OCI-LY7 (cell line): ENCODE measurements around the gene SLC6A17. TPM values are rescaled to one million over a fixed set of nuclear protein-coding genes. Genes with fewer than 3 reads are reported as not detected.

ENCODE experiments used
- BruUV-seq: library from RNA; stranded (reverse); fragments of 400-500 nt; replicated peaks from 2 replicates; lab custom pipeline; 2021; lab: Mats Ljungman, UMichigan
- CTCF ChIA-PET: fragments of 300-600 bp; sonication (Branson Sonifier 250); formaldehyde crosslinking; loops from one replicate; lab custom pipeline; 2022; ENCODE audit warnings: antibody characterized with exemption; ENCODE audit not compliant: unreplicated experiment; lab: Charles Lee
- POLR2A ChIA-PET: fragments of 300-600 bp; sonication (Branson Sonifier 250); formaldehyde crosslinking; loops from one replicate; lab custom pipeline; 2022; ENCODE audit warnings: antibody characterized with exemption; lab: Charles Lee
- DNase-seq: peaks from one replicate; pipeline ENCODE4 v3.0.0-alpha.2; 2015; ENCODE audit warnings: low spot score
- H2AFZ ChIP-seq: fragments of 200-600 bp; sonication (generic), shearing (Covaris generic); 2 replicates; pipeline ENCODE4 v1.6.1; 2014; ENCODE audit warnings: mild to moderate bottlenecking, antibody characterized with exemption, low read length, moderate library complexity
- H3K27ac ChIP-seq: fragments of 200-600 bp; sonication (generic); 2 replicates; pipeline ENCODE4 v1.5.1; 2014; ENCODE audit warnings: mixed run types, low read depth, mild to moderate bottlenecking, moderate library complexity, low read length, inconsistent platforms; ENCODE audit not compliant: poor library complexity, severe bottlenecking
- H3K36me3 ChIP-seq: fragments of 200-600 bp; sonication (generic); 2 replicates; pipeline ENCODE4 v1.6.1; 2014; ENCODE audit warnings: mild to moderate bottlenecking, antibody characterized with exemption, low read length, moderate library complexity, mixed read lengths; ENCODE audit not compliant: insufficient read depth
- H3K4me1 ChIP-seq: fragments of 200-600 bp; sonication (generic); 2 replicates; pipeline ENCODE4 v1.5.1; 2014; ENCODE audit warnings: mild to moderate bottlenecking, low read length; ENCODE audit not compliant: insufficient read depth, poor library complexity, severe bottlenecking
- H3K4me2 ChIP-seq: fragments of 200-600 bp; sonication (generic); 2 replicates; pipeline ENCODE4 v1.6.1; 2014; ENCODE audit warnings: mild to moderate bottlenecking, low read length
- H3K4me3 ChIP-seq: fragments of 200-600 bp; sonication (generic); 2 replicates; pipeline ENCODE4 v1.5.1; 2014; ENCODE audit warnings: mild to moderate bottlenecking, low read depth, low read length; ENCODE audit not compliant: poor library complexity, severe bottlenecking
- H3K79me2 ChIP-seq: fragments of 200-600 bp; sonication (generic); 2 replicates; pipeline ENCODE4 v1.6.1; 2016; ENCODE audit warnings: low read depth, mild to moderate bottlenecking, low read length, moderate library complexity, mixed read lengths; ENCODE audit not compliant: insufficient read depth
- H3K9me2 ChIP-seq: fragments of 200-600 bp; sonication (generic); 2 replicates; pipeline ENCODE4 v1.6.1; 2016; ENCODE audit warnings: mild to moderate bottlenecking, low read length, mixed read lengths; ENCODE audit not compliant: insufficient read depth
- H3K9me3 ChIP-seq: fragments of 200-600 bp; sonication (generic); 2 replicates; pipeline ENCODE4 v1.6.1; 2014; ENCODE audit warnings: mild to moderate bottlenecking, mixed run types, low read length, mixed read lengths
- H4K20me1 ChIP-seq: fragments of 200-600 bp; sonication (generic); 2 replicates; pipeline ENCODE4 v1.6.1; 2014; ENCODE audit warnings: mild to moderate bottlenecking, antibody characterized with exemption, low read length, moderate library complexity, mixed read lengths; ENCODE audit not compliant: insufficient read depth
- EZH2phosphoT487 ChIP-seq: fragments of 200-600 bp; sonication (generic); IDR thresholded peaks from 2 replicates; pipeline ENCODE4 v1.6.1; 2018; ENCODE audit warnings: low read depth, borderline replicate concordance, mild to moderate bottlenecking, mixed run types, antibody characterized with exemption, low read length, moderate library complexity, mixed read lengths
- intact Hi-C: fragments of 100-400 bp; cut with micrococcal nuclease; formaldehyde crosslinking; loops from one replicate; pipeline ENCODE4 v1.10.0; 2022; ENCODE audit not compliant: unreplicated experiment
- total RNA-seq, 2 experiments: library from RNA; depleted of rRNA in 1 of 2; stranded (reverse); fragments of >200 nt in 1 of 2; shearing (Covaris generic) in 1 of 2; gene quantifications; 2 replicates each; pipeline ENCODE4 v1.2.3, GENCODE V29; 2014 to 2022
- TF ChIP-seq, protein P1 (sequence below): fragments of 200-600 bp; sonication (generic); conservative IDR thresholded peaks from 2 replicates; pipeline ENCODE4 v1.5.1; 2014; ENCODE audit warnings: mild to moderate bottlenecking, antibody characterized with exemption, low read length, moderate library complexity, mixed read lengths

Gene SLC6A17
- total RNA-seq, 2 experiments from 2014 or later = not detected

DNA sequence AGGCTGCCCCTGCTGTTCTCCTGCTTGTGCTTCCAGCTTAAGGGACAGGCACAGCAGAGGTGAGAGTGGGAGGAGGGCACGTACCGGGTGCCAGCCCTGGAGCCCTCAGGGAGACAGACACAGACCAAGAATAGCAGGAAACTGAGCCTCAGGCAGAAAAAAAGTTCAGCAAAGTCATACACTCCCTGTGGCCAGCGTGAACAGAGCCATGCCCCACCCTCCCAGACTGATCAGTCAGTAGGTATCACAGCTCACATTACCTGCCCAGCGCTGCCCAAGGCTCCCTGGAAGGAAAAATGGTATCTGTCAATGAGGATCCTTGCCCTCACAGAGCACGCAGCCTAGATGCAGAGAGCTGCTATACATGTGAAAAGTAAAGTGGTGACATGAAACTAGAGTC lies 36.7 kb upstream of the SLC6A17 start:
- Histone ChIP-seq H3K79me2 (no peaks in the 10 kb centered on the region), H2AFZ (no peak overlapping the region), H3K36me3 (no peaks in the 10 kb centered on the region), H3K27ac (no peak overlapping the region), H4K20me1 (no peaks in the 10 kb centered on the region), H3K4me2 (no peak overlapping the region), H3K9me3 (no peaks in the 10 kb centered on the region), H3K9me2 (no peaks in the 10 kb centered on the region), H3K4me3 (no peak overlapping the region), H3K4me1 (no peaks in the 10 kb centered on the region)
- ChIA-PET POLR2A (no interaction called here), CTCF (no interaction called here)
- no peak for TF ChIP-seq EZH2phosphoT487
- TF ChIP-seq, protein P1, sequence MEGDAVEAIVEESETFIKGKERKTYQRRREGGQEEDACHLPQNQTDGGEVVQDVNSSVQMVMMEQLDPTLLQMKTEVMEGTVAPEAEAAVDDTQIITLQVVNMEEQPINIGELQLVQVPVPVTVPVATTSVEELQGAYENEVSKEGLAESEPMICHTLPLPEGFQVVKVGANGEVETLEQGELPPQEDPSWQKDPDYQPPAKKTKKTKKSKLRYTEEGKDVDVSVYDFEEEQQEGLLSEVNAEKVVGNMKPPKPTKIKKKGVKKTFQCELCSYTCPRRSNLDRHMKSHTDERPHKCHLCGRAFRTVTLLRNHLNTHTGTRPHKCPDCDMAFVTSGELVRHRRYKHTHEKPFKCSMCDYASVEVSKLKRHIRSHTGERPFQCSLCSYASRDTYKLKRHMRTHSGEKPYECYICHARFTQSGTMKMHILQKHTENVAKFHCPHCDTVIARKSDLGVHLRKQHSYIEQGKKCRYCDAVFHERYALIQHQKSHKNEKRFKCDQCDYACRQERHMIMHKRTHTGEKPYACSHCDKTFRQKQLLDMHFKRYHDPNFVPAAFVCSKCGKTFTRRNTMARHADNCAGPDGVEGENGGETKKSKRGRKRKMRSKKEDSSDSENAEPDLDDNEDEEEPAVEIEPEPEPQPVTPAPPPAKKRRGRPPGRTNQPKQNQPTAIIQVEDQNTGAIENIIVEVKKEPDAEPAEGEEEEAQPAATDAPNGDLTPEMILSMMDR = no peak
- intact Hi-C loops = no loop called here
- BruUV-seq = no TSS peak
- DNase-seq = no peak

DNA sequence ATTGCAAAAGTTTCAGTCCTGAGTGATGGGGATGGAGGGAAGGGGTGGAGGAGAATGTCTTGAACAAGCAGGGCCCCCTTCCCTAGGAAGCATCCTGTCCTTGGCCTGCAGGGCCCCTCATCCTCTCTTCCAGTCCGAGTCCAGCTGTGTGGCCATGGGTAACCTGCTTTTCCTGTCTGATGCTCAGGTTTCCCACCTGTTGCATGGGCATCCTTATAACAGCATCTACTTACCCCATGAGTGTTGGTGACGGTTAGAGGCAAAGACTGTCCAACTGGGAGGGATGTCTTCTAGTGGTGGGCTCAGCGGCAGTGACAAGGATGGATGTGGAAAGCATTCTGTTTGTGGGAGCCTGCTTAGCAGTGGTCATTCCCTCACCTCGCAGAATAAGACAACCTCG lies 36.1 kb upstream of the SLC6A17 start:
- intact Hi-C loops = no loop called here
- ChIA-PET CTCF (no interaction called here), POLR2A (no interaction called here)
- no peaks in the 10 kb centered on the region for H3K36me3 ChIP-seq
- no peak for DNase-seq
- no peak overlapping the region for H3K4me3 ChIP-seq
- H3K9me2 ChIP-seq = no peaks in the 10 kb centered on the region
- no peaks in the 10 kb centered on the region for H3K79me2 ChIP-seq
- H3K9me3 ChIP-seq = no peaks in the 10 kb centered on the region
- no peak overlapping the region for H2AFZ ChIP-seq
- no peak overlapping the region for H3K4me2 ChIP-seq
- H3K4me1 ChIP-seq = no peaks in the 10 kb centered on the region
- no TSS peak for BruUV-seq
- TF ChIP-seq, protein P1 = no peak
- TF ChIP-seq EZH2phosphoT487 = no peak
- no peaks in the 10 kb centered on the region for H4K20me1 ChIP-seq
- H3K27ac ChIP-seq = no peak overlapping the region

DNA sequence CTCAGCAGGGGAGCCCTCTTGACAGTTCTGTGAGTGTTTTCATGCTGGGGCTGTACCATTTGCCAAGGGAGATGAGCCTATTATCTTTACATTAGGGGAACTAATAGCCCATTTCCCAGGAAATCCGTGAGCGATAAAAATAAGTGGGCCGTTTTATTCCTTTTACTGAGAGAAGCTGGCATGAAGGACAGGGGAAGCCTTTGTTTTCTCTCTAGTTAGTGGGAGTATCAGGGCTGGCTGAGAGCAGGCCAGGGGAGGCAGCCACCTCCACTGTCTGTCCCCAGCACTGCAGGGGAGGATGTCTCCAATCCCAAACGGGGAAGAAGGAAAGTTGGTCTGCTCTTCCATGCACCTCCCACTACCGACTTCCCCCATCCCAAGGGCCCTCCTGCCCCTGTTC lies 35.5 kb upstream of the SLC6A17 start:
- Histone ChIP-seq H3K27ac (no peak overlapping the region), H3K9me2 (no peaks in the 10 kb centered on the region), H3K4me3 (no peak overlapping the region), H3K4me2 (no peak overlapping the region), H4K20me1 (no peaks in the 10 kb centered on the region), H3K4me1 (no peaks in the 10 kb centered on the region), H2AFZ (no peak overlapping the region), H3K79me2 (no peaks in the 10 kb centered on the region), H3K9me3 (no peaks in the 10 kb centered on the region), H3K36me3 (no peaks in the 10 kb centered on the region)
- no peak for DNase-seq
- intact Hi-C loops = loop anchor here (5.0 kb wide), 1 partner anchor 32 kb away; no protein-coding TSS in a partner anchor
- no TSS peak for BruUV-seq
- ChIA-PET POLR2A (no interaction called here), CTCF (interaction anchor here (0.9 kb wide), 1 partner anchor 25 kb away, joined by 3 read pairs; no protein-coding TSS in a partner anchor)
- no peak for TF ChIP-seq EZH2phosphoT487
- TF ChIP-seq, protein P1 = no peak
